Stromal cell of bone marrow (primary cell): ENCODE results near the gene PPP1R37.

ENCODE experiments used
- DNase-seq: peaks from one replicate; pipeline ENCODE4 v3.0.0-alpha.2; 2012; ENCODE audit warnings: low read depth

PPP1R37 gene

GRCh38 chr19:45170146-45171106 lies 77.4 kb downstream of the PPP1R37 start:
- no peak for DNase-seq

DNA sequence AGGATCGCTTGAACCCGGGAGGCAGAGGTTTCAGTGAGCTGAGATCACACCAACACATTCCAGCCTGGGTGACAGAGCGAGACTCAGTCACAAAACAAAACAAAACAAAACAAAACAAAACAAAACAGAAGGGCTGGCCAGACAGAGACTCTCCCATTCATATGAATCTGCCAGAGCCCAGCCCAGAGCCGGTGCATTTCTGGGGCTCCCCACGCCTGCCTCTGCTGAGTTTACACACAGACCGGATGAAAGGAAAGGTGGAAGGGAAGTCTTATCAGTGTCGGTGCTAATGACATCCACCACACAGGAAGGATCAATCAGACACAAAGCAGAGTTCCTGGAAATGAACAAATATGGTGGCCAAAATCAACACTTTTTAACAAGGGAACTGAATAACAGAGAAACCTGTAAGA lies 78.2 kb downstream of the PPP1R37 start:
- no peak for DNase-seq

GRCh38 chr19:45172173-45172572 lies 79.2 kb downstream of the PPP1R37 start:
- no peak for DNase-seq

DNA sequence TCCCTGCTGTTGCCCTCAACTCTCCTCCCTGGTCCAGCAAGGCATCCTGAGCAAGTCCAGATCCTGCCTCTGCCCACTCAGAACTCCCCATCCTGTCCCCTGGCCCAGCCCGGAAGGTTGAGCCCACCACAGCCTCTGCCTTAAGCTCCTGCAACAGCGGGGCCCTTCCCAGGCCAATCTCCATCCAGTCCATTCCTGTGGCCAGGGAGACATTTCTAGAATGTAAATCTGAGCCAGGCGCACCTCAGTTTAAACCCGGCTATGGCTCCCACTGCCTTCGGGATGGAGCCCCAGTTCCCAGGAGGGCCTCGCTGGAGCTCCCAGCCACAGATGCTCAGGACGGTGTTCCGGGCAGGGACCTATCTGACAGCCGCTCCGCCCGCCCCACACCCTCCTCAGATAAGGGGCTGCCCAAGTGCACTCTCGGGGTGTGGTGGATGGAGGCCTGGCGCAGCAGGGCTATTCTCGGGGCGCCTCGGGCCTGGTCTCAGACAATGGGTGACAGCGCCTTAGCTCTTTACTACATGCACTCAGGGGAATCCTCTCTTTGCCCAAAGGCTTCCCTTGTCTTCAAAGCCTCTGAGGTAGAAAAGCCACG lies 79.7 kb downstream of the PPP1R37 start:
- no peak for DNase-seq

DNA sequence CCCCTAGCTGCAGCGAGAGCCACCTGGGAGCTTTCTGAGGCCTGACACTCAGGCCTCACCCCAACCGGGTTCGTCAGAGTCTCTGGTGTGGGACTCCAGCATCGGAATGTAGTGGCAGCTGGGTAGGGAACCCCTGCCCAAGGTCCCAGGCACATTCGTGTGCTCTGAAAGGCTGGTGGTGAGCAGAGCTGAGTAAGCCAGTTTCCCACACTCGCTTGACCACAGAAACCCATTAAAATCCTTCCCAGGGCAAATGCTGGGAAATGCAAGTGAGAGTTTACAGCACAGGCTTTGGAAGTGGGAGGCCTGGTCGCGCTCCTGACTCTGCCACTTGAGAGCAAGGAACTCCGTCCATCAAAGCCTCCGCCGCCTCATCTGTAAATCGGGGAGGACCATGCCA lies 80.8 kb downstream of the PPP1R37 start:
- peak; percentile 90 for DNase-seq

GRCh38 chr19:45175515-45176345 lies 82.8 kb downstream of the PPP1R37 start:
- DNase-seq = no peak

GRCh38 chr19:45177817-45178261 lies 84.9 kb downstream of the PPP1R37 start, which contains the start of gene TRAPPC6A:
Gene TRAPPC6A (minus strand): TSS chr19:45178237. CDS start chr19:45178218, 19 bp downstream.
- no peak for DNase-seq

DNA sequence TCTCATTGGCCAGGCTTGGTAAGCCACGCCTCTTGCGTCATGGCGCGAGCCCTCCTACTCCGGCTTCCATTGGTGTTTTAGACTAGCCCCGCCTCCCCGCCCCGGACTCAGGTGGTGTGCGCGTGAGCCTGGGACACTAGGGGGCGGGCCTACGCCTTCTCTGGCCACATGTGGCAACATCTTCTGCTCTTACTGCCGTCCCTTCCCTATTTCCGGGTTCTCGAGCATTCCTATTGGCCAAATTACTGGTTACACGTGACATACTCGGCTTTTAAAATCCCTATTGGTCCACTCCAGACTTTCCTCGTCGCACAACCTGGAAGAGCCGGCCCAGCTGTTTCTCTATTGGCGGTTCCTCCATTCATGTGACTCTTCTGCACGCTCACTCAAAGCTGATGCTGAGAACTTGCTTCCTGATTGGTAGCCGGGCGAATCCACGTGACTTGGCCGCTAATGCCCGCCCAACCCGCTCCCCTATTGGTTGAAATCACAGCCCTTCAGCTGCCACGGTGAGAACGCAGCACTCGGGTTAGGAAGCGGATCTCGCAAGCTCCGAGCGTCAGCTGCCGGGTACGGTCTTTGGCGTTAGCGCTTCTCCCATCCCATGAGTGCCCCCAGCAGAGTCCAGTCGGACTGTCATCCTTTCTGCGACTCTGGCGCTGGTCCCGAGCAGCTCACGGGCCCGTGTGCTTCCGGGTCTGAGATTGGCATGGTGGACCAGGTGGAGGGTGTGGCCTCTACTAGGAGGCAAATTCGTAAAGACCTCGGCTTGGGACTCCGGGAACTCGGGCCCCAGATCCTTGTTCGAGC lies 85.5 kb downstream of the PPP1R37 start, which contains the start of gene BLOC1S3:
TSS of gene BLOC1S3 (plus strand) at position 523 of the 810 bp plus-strand sequence. CDS start 513 bp downstream, outside the sequence.
- DNase-seq = peak; percentile 100

- no peak for DNase-seq
These were observed 86.3 kb downstream of the PPP1R37 start for GRCh38 chr19:45179072-45179891.

- no peak for DNase-seq
These were observed 87.0 kb downstream of the PPP1R37 start for GRCh38 chr19:45179892-45180370.

- no peak for DNase-seq
These were observed 88.0 kb downstream of the PPP1R37 start for GRCh38 chr19:45180936-45181335.

- no peak for DNase-seq
These were observed 89.8 kb downstream of the PPP1R37 start for GRCh38 chr19:45182758-45183157.

GRCh38 chr19:45184115-45184514 lies 91.1 kb downstream of the PPP1R37 start:
- DNase-seq = no peak

- peak; percentile 47 for DNase-seq
These were observed 93.7 kb downstream of the PPP1R37 start for GRCh38 chr19:45186509-45187334.

GRCh38 chr19:45187421-45188100 lies 94.6 kb downstream of the PPP1R37 start:
- no peak for DNase-seq

DNA sequence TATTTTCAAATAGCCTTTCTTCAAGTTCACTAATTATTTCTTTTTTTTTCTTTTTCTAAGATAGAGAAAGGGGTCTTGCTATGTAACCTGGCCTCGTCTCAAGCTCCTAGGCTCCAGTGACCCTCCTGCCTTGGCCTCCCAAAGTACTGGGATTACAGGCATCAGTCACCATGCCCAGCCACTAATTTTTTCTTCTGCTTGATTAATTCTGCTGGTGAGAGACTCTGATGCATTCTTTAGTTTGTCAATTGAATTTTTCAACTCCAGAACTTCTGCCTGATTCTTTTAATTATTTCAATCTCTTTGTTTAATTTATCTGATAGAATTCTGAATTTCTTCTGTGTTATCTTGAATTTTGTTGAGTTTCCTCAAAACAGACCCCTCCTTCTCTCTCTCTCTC lies 97.0 kb downstream of the PPP1R37 start:
- no peak for DNase-seq

- no peak for DNase-seq
These were observed 98.4 kb downstream of the PPP1R37 start for GRCh38 chr19:45191375-45191774.

DNA sequence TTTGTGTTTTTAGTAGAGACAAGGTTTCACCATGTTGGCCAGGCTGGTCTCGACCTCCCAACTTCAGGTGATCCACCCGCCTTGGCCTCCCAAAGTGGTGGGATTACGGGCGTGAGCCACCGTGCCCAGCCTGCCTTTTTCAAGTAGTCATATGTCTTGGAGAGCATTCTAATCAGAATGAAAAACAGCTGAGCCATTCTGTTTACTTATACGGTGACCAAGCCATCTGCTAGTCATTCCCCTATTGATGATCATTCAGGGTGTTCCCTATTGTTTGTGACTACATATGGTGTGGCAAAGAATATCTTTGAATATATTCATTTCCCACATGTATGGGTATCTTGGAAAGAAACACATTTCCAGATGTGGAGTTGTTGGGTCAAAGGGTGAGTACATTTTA lies 102.8 kb downstream of the PPP1R37 start:
- DNase-seq = no peak
